Gastroesophageal sphincter (tissue), 4 donors: ENCODE measurements around the gene PGPEP1. TPM values are rescaled to one million over a fixed set of nuclear protein-coding genes. Genes with fewer than 3 reads are reported as not detected.

ENCODE experiments used
- ATAC-seq: fragments of 150-250 bp; one replicate; pipeline ENCODE4 v1.9.1; 2016; ENCODE audit warnings: mild to moderate bottlenecking, moderate library complexity
- H3K27ac ChIP-seq, 4 donors: fragments of 200-600 bp; sonication (generic) in 3 of 4; 1 replicate in 3 of 4; 2 replicates in 1 of 4; pipeline ENCODE4 v1.5.1; 2016 to 2019
- H3K27me3 ChIP-seq: fragments of 200-600 bp; sonication (generic); one replicate; pipeline ENCODE4 v1.5.1; 2019
- H3K36me3 ChIP-seq, 2 donors: fragments of 200-600 bp; sonication (generic); one replicate each; pipeline ENCODE4 v1.5.1; 2019; ENCODE audit warnings: control low read depth in 1 of 2
- H3K4me1 ChIP-seq, 3 donors: fragments of 200-600 bp; sonication (generic); 1 replicate in 2 of 3; 2 replicates in 1 of 3; pipeline ENCODE4 v1.5.1; 2016 to 2019; ENCODE audit warnings: control low read depth in 2 of 3
- H3K4me3 ChIP-seq, 2 donors: fragments of 200-600 bp; sonication (generic); one replicate each; pipeline ENCODE4 v1.5.1; 2019; ENCODE audit warnings: mild to moderate bottlenecking in 1 of 2, moderate library complexity in 1 of 2
- H3K9me3 ChIP-seq, 3 donors: fragments of 200-600 bp; sonication (generic); one replicate each; pipeline ENCODE4 v1.5.1; 2017 to 2019; ENCODE audit warnings: control low read depth in 2 of 3
- CTCF ChIP-seq, 4 experiments: fragments of 200-600 bp in 2 of 4; fragments of 450-650 bp in 2 of 4; sonication (generic) in 1 of 4; IDR thresholded peaks; one replicate each; pipeline ENCODE4 v1.5.1; 2017 to 2019; ENCODE audit warnings: antibody characterized with exemption in 4 of 4, mild to moderate bottlenecking in 2 of 4, moderate library complexity in 2 of 4
- EP300 ChIP-seq: sonication (generic); formaldehyde crosslinking; IDR thresholded peaks from one replicate; pipeline ENCODE4 v1.6.1; 2017; ENCODE audit warnings: antibody characterized with exemption, mild to moderate bottlenecking
- POLR2A ChIP-seq, 2 donors: fragments of 450-650 bp; IDR thresholded peaks; one replicate each; pipeline ENCODE4 v1.6.1; 2017; ENCODE audit warnings: antibody characterized with exemption in 2 of 2, mild to moderate bottlenecking in 2 of 2, moderate library complexity in 1 of 2
- POLR2AphosphoS5 ChIP-seq: sonication (generic); formaldehyde crosslinking; IDR thresholded peaks from one replicate; pipeline ENCODE4 v1.6.1; 2017; ENCODE audit warnings: antibody characterized with exemption
- WGBS, 2 donors: methylation state at CpG; one replicate each; pipeline ENCODE4 v1.1.5; 2018; ENCODE audit warnings: low coverage in 1 of 2; 5-methylcytosine and 5-hydroxymethylcytosine counted together
- total RNA-seq, 4 donors: library from RNA; depleted of rRNA; stranded (reverse); fragments of >200 nt; gene quantifications; one replicate each; pipeline ENCODE4 v1.1.0, GENCODE V29; 2016

Gene PGPEP1
- total RNA-seq, 4 donors from 2014 or later = 15.0 to 38.2 (median 23.1) TPM

DNA sequence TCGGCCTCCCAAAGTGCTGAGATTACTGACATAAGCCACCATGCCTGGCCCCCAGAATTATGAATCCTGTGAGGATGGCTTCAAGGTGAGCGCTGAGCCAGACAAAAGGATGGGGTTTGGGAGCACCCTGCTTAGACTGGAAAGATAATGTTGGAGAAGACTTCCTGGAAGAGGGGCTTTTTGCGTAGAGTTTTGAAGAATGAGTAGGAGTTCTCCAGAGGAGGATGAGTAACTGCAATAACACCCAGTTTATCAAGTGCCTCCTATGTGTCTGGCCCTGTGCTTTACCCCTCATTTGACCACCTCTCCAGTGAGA, 44.9 kb downstream of the PGPEP1 start:
- peaks cover 0 to 34% (median 7%) of the 10 kb centered on the region in 3 donors for H3K4me1 ChIP-seq
- TF ChIP-seq CTCF (IDR thresholded peaks at IDR 0.05) (no peak), POLR2AphosphoS5 (no peak), POLR2A (IDR thresholded peaks at IDR 0.05) (no peak), EP300 (no peak)
- H3K4me3 ChIP-seq = no peak overlapping the region
- 100% methylated on average over 1 to 2 of the region's 3 CpGs for WGBS, 2 donors
- H3K27ac ChIP-seq = no peak overlapping the region
- H3K36me3 ChIP-seq = no peaks in the 10 kb centered on the region
- H3K9me3 ChIP-seq = no peaks in the 10 kb centered on the region
- ATAC-seq = no peak
- H3K27me3 ChIP-seq = peaks cover 53% of the 10 kb centered on the region

DNA sequence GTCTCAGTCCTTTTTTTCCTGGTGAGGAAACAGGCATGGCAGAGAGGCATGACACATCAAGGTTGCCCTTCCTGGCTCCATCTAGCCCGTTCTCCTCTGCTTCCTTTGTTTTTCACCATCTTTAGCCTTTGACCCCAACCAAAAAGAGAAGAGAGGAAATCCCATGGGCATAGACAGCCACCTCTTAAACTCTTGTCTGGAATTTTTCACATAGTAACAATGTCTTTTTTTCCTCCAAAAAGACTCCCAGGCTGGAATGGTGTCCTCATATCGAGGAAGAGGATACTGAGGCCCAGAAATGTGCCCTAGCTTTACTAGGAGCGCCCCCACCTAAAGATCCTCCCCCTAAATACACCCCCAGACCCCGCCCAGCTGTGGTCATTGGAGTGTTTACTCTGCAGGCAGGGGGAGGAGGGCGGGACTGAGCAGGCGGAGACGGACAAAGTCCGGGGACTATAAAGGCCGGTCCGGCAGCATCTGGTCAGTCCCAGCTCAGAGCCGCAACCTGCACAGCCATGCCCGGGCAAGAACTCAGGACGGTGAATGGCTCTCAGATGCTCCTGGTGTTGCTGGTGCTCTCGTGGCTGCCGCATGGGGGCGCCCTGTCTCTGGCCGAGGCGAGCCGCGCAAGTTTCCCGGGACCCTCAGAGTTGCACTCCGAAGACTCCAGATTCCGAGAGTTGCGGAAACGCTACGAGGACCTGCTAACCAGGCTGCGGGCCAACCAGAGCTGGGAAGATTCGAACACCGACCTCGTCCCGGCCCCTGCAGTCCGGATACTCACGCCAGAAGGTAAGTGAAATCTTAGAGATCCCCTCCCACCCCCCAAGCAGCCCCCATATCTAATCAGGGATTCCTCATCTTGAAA, 45.5 kb downstream of the PGPEP1 start, which contains the start of gene GDF15:
Gene GDF15 (plus strand): TSS at position 484 of the 868 bp plus-strand sequence. CDS start 32 bp downstream, at position 516.
- Histone ChIP-seq H3K9me3 (no peaks in the 10 kb centered on the region), H3K27me3 (peaks cover 53% of the 10 kb centered on the region), H3K27ac (peak within 1 kb of the TSS in 1 of 4 donors; percentile 52), H3K4me1 (peaks cover 0 to 28% (median 7%) of the 10 kb centered on the region in 3 donors), H3K36me3 (no peaks in the 10 kb centered on the region), H3K4me3 (peak within 1 kb of the TSS in 1 of 2 donors; percentile 36)
- 18 to 34% methylated on average over 2 to 17 of the region's 33 CpGs for WGBS, 2 donors
- no peak for TF ChIP-seq EP300
- TF ChIP-seq CTCF (IDR thresholded peaks at IDR 0.05) = peak in 3 of 4 experiments; percentile 5 to 59 (median 15)
- peak; percentile 28 for TF ChIP-seq POLR2AphosphoS5
- peak; percentile 54 to 58 for TF ChIP-seq POLR2A (IDR thresholded peaks at IDR 0.05)
- ATAC-seq = peak; percentile 63

- no peak for TF ChIP-seq POLR2AphosphoS5
- no peak for TF ChIP-seq EP300
- TF ChIP-seq POLR2A (IDR thresholded peaks at IDR 0.05) = no peak
- no peak for TF ChIP-seq CTCF (IDR thresholded peaks at IDR 0.05)
- Histone ChIP-seq H3K27me3 (peaks cover 53% of the 10 kb centered on the region), H3K9me3 (no peaks in the 10 kb centered on the region), H3K4me1 (peaks cover 0 to 27% (median 7%) of the 10 kb centered on the region in 3 donors), H3K4me3 (peak overlapping the region in 1 of 2 donors; percentile 36), H3K36me3 (no peaks in the 10 kb centered on the region), H3K27ac (peak overlapping the region in 1 of 4 donors; percentile 52)
- 83 to 90% methylated on average over 2 to 9 of the region's 14 CpGs for WGBS, 2 donors
- peak; percentile 18 for ATAC-seq
Observed at GRCh38 chr19:18386543-18387271, 46.3 kb downstream of the PGPEP1 start.

- ATAC-seq = peak; percentile 83
- Histone ChIP-seq H3K9me3 (no peaks in the 10 kb centered on the region), H3K27ac (peak overlapping the region in 2 of 4 donors; percentile 27 to 73), H3K36me3 (no peaks in the 10 kb centered on the region), H3K4me1 (peaks cover 0 to 27% (median 7%) of the 10 kb centered on the region in 3 donors), H3K4me3 (peak overlapping the region in 1 of 2 donors; percentile 43), H3K27me3 (peaks cover 36% of the 10 kb centered on the region)
- peak; percentile 12 for TF ChIP-seq POLR2AphosphoS5
- peak in 3 of 4 experiments; percentile 98 to 100 (median 99) for TF ChIP-seq CTCF (IDR thresholded peaks at IDR 0.05)
- TF ChIP-seq EP300 = no peak
- TF ChIP-seq POLR2A (IDR thresholded peaks at IDR 0.05) = peak in 1 of 2 donors; percentile 11
- no CpG with 5 or more reads among the region's 86 CpGs for WGBS, 2 donors
Observed at GRCh38 chr19:18388100-18388959, 47.9 kb downstream of the PGPEP1 start.
